ENCODE measurements around the gene FGF22.

The FGF22 gene

DNA sequence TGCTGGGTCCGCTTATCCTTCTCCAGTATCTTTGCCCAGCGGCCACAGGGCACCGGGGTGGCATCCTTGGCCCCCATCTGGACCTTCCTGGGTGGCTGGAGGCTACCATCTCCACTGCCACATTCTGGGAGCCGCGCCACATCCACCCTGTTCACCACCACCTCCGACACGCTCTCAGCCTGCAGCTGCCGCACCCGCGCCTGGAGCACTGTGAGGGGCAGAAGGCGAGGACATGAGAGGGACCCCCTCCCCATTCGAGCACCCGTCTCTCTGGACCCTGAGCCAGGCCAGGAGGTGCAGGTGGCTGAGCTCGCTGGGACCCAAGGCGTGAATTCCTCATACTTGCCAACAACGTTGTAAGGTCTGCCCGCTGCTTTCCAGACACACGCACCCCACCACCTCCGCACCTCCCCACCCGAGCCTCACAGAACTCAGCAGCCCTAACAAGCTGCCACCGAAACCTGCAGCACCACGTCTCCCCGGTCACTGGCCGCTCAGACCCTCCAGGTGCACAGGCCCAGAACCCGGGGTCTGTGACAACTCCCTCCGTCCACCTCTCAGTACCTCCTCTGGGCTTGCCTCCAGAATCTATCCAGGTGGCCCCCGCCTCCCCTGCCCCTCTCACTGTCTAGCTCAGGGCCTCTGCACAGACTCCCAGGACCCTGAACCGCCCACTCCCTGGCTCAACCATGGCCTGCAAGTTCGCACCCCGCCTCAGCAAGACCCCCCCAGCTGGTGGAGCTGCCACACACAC, 9.5 kb upstream of the FGF22 start:
- Histone ChIP-seq H3K4me1 (ENCODE audit: insufficient read depth, low read length) (peaks cover 40% of the 10 kb centered on the region), H3K27ac (ENCODE audit: low read length) (no peak overlapping the region), H3K9ac (ENCODE audit: low read depth, low read length) (no peak overlapping the region), H3K27me3 (ENCODE audit: insufficient read depth, low read length, poor library complexity) (no peaks in the 10 kb centered on the region), H3K36me3 (ENCODE audit: insufficient read depth, low read length) (peaks cover 47% of the 10 kb centered on the region), H4K20me1 (ENCODE audit: insufficient read depth, low read length) (peaks cover 32% of the 10 kb centered on the region), H3K4me2 (ENCODE audit: insufficient read depth, low read length) (peak overlapping the region; percentile 26; the same call in 1 of the 2 replicates), H3K9me3 (ENCODE audit: insufficient read depth, low read length, severe bottlenecking) (no peaks in the 10 kb centered on the region), H2AFZ (ENCODE audit: low read depth, low read length) (no peak overlapping the region), H3K79me2 (ENCODE audit: insufficient read depth, low read length) (peaks cover 64% of the 10 kb centered on the region), H3K4me3 (ENCODE audit: low read depth in 1 of 2, low read length in 2 of 2) (no peak overlapping the region)
- no peak for DNase-seq
- TF ChIP-seq EZH2 (IDR thresholded peaks at IDR 0.05; ENCODE audit: borderline replicate concordance, low read depth, low read length, severe bottlenecking) (no peak), CTCF (IDR thresholded peaks at IDR 0.05; ENCODE audit: borderline replicate concordance, extremely low read depth, low read length, poor library complexity, severe bottlenecking) (no peak)
- no peak for ATAC-seq (ENCODE audit: insufficient read depth, low read depth)

DNA sequence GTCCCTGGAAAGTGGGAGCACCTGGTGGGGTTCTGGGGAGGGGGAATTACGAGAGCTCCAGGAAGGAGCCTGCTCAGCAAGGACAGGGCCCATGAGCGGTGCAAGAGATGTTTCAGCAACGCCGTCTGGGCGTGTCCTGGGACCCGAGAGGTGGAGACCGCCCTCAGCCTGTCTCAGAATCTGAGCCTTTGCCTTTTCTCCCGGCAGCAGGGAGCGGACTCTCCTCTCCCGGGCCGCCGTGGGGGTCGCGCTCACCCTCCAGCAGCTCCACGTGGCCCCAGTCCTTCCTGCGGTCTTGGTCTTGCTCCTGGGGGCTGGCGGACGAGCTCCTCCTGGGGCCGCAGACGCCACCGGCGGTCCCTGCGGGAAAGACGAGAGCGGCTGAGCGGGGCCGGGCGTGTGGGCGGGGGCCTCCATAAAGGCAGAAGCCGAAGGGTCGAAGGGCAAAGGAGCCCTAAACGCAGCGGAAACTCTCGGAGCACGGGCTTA, 7.1 kb upstream of the FGF22 start:
- H3K36me3 ChIP-seq (ENCODE audit: insufficient read depth, low read length): peaks cover 35% of the 10 kb centered on the region
- H2AFZ ChIP-seq (ENCODE audit: low read depth, low read length): peak overlapping the region; percentile 98
- peaks cover 26% of the 10 kb centered on the region for H4K20me1 ChIP-seq (ENCODE audit: insufficient read depth, low read length)
- no peak for TF ChIP-seq CTCF (IDR thresholded peaks at IDR 0.05; ENCODE audit: borderline replicate concordance, extremely low read depth, low read length, poor library complexity, severe bottlenecking)
- no peak for TF ChIP-seq EZH2 (IDR thresholded peaks at IDR 0.05; ENCODE audit: borderline replicate concordance, low read depth, low read length, severe bottlenecking)
- H3K4me1 ChIP-seq (ENCODE audit: insufficient read depth, low read length): peaks cover 40% of the 10 kb centered on the region
- H3K27ac ChIP-seq (ENCODE audit: low read length): peak overlapping the region; percentile 82
- peak overlapping the region; percentile 94 for H3K9ac ChIP-seq (ENCODE audit: low read depth, low read length)
- ATAC-seq (ENCODE audit: insufficient read depth, low read depth) (peak; percentile 58), DNase-seq (peak; percentile 60)
- H3K4me3 ChIP-seq (ENCODE audit: low read depth in 1 of 2, low read length in 2 of 2): peak overlapping the region; percentile 99 to 100
- no peaks in the 10 kb centered on the region for H3K27me3 ChIP-seq (ENCODE audit: insufficient read depth, low read length, poor library complexity)
- H3K79me2 ChIP-seq (ENCODE audit: insufficient read depth, low read length): peaks cover 60% of the 10 kb centered on the region
- H3K9me3 ChIP-seq (ENCODE audit: insufficient read depth, low read length, severe bottlenecking): no peaks in the 10 kb centered on the region
- H3K4me2 ChIP-seq (ENCODE audit: insufficient read depth, low read length): peak overlapping the region; percentile 100

DNA sequence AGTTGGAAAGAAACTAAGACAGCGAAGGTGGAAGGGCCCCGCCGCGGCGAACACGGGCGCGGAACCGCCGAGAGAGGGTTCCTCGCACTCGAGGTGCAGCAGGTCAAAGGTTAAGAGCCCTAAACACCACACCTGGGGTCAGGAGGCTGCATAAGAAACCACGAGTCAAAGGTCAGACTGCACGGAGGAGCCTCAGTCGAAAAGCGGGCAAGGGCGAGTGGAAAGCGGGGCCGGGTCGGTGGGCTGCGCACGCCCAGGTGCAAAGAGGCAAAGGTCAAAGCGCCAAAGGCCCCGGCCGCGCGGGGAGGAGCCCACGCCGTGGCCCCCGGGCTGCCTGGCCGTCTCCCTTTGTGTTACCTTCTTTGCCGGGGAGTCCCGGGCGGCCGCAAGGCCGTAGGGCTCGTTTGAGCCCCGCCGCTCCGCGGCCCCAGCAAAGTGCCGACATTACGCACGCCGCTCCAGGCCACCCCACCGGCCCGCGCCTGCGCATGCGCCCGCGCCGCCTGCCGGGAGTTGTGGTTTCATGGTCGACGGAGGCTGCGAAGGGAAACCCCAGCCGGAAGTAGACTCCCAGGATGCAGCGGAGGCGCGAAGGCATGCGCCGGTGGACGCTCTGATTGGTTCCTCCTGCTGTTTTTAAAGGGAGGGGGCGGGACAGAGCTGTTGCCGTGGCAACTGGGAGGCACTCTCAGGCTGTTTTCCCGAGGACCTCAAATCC, 6.5 kb upstream of the FGF22 start, which contains the start of gene POLRMT:
TSS of gene POLRMT (minus strand) at position 470 of the 718 bp plus-strand sequence. CDS start at position 445, 25 bp downstream.
- TF ChIP-seq CTCF (IDR thresholded peaks at IDR 0.05; ENCODE audit: borderline replicate concordance, extremely low read depth, low read length, poor library complexity, severe bottlenecking): no peak
- no peak for TF ChIP-seq EZH2 (IDR thresholded peaks at IDR 0.05; ENCODE audit: borderline replicate concordance, low read depth, low read length, severe bottlenecking)
- peaks cover 38% of the 10 kb centered on the region for H3K4me1 ChIP-seq (ENCODE audit: insufficient read depth, low read length)
- peak within 1 kb of the TSS; percentile 98 for H2AFZ ChIP-seq (ENCODE audit: low read depth, low read length)
- peak within 1 kb of the TSS; percentile 99 to 100 for H3K4me3 ChIP-seq (ENCODE audit: low read depth in 1 of 2, low read length in 2 of 2)
- no peaks in the 10 kb centered on the region for H3K27me3 ChIP-seq (ENCODE audit: insufficient read depth, low read length, poor library complexity)
- H3K27ac ChIP-seq (ENCODE audit: low read length): peak within 1 kb of the TSS; percentile 82
- H4K20me1 ChIP-seq (ENCODE audit: insufficient read depth, low read length): peaks cover 22% of the 10 kb centered on the region
- DNase-seq: peak; percentile 98
- ATAC-seq (ENCODE audit: insufficient read depth, low read depth): peak; percentile 94
- H3K36me3 ChIP-seq (ENCODE audit: insufficient read depth, low read length): peaks cover 29% of the 10 kb centered on the region
- peak within 1 kb of the TSS; percentile 94 for H3K9ac ChIP-seq (ENCODE audit: low read depth, low read length)
- H3K9me3 ChIP-seq (ENCODE audit: insufficient read depth, low read length, severe bottlenecking): no peaks in the 10 kb centered on the region
- peak within 1 kb of the TSS; percentile 100 for H3K4me2 ChIP-seq (ENCODE audit: insufficient read depth, low read length)
- peaks cover 54% of the 10 kb centered on the region for H3K79me2 ChIP-seq (ENCODE audit: insufficient read depth, low read length)
